ENCODE measurements around the gene OR14K1. TPM values are rescaled to one million over a fixed set of nuclear protein-coding genes. Genes with fewer than 3 reads are reported as not detected.
"Not testable (repeated sequence)": the region's sequence is repeated elsewhere in the genome, so short reads cannot be mapped to it uniquely, and the experiment has no call there.

OR14K1 gene, protein sequence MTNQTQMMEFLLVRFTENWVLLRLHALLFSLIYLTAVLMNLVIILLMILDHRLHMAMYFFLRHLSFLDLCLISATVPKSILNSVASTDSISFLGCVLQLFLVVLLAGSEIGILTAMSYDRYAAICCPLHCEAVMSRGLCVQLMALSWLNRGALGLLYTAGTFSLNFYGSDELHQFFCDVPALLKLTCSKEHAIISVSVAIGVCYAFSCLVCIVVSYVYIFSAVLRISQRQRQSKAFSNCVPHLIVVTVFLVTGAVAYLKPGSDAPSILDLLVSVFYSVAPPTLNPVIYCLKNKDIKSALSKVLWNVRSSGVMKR
- polyA plus RNA-seq (2013, experiment 1 of 2), result not detected
- polyA plus RNA-seq (2013, experiment 2 of 2), result 0.04 TPM

DNA sequence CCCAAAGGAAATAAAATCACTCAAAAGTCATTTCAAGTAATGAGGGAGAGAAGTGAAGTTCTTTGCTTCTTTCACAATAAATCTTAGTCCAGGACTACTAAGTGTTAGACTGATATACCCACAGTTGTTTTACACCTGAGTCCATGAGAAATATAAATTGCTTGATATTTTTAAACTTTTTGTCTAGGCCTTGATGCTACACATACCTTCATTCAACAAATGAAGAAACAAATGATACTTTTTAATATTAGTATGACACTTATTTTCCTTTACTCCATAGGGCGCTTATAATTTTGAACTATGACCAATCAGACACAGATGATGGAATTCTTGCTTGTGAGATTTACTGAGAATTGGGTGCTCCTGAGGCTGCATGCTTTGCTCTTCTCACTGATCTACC, at the start of gene OR14K1:
Gene OR14K1 (plus strand): TSS at position 301 of the 400 bp plus-strand sequence. CDS start 0 bp downstream, at position 301.
- H3K14ac ChIP-seq (ENCODE audit: low read length), result no peak within 1 kb of the TSS
- no peak within 1 kb of the TSS for H3K27ac ChIP-seq (replicated peaks; ENCODE audit: low read length)
- H3K23ac ChIP-seq (ENCODE audit: low read depth, low read length, poor library complexity), result no peak within 1 kb of the TSS
- H2AK5ac ChIP-seq (ENCODE audit: low read depth, low read length), result no peak within 1 kb of the TSS
- no peak within 1 kb of the TSS for H3K18ac ChIP-seq (ENCODE audit: low read length)
- H3K9me3 ChIP-seq (replicated peaks in 1 of 2; ENCODE audit: control insufficient read depth in 2 of 2, insufficient read depth in 1 of 2, low read depth in 1 of 2, low read length in 2 of 2), result no peaks in the 10 kb centered on the region
- H3K4me1 ChIP-seq (ENCODE audit: control insufficient read depth in 2 of 2, insufficient read depth in 1 of 2, low read depth in 1 of 2, low read length in 2 of 2), result no peaks in the 10 kb centered on the region
- no peaks in the 10 kb centered on the region for H3K36me3 ChIP-seq (replicated peaks in 1 of 2; ENCODE audit: control insufficient read depth in 2 of 2, insufficient read depth in 2 of 2, low read length in 2 of 2)
- no peak within 1 kb of the TSS for H2AFZ ChIP-seq (ENCODE audit: low read length)
- no peak within 1 kb of the TSS for H4K8ac ChIP-seq (ENCODE audit: low read depth, low read length)
- no peak within 1 kb of the TSS for H3K4me3 ChIP-seq (ENCODE audit: low read length in 2 of 2)
- H3K79me1 ChIP-seq (ENCODE audit: low read depth, low read length), result no peaks in the 10 kb centered on the region
- no peak within 1 kb of the TSS for H3K4ac ChIP-seq (ENCODE audit: low read length)
- no peak within 1 kb of the TSS for H3K4me2 ChIP-seq (ENCODE audit: insufficient read depth, low read length, poor library complexity, severe bottlenecking)
- no peak within 1 kb of the TSS for H3K9ac ChIP-seq (ENCODE audit: low read depth, low read length, poor library complexity)
- no peaks in the 10 kb centered on the region for H3K27me3 ChIP-seq (ENCODE audit: control insufficient read depth in 3 of 3, insufficient read depth in 3 of 3, low read depth in 1 of 3, low read length in 3 of 3)
- H4K91ac ChIP-seq (ENCODE audit: low read depth, low read length, poor library complexity), result no peak within 1 kb of the TSS
- no peak for DNase-seq (ENCODE audit: low spot score)
- H2BK5ac ChIP-seq (ENCODE audit: low read length), result no peak within 1 kb of the TSS
- no peak within 1 kb of the TSS for H2BK12ac ChIP-seq (ENCODE audit: low read length)
- no peak within 1 kb of the TSS for H2BK15ac ChIP-seq (ENCODE audit: low read length)
- H2BK120ac ChIP-seq (ENCODE audit: low read depth, low read length), result no peak within 1 kb of the TSS
- WGBS, 2 donors (ENCODE audit: extremely low coverage in 2 of 2, insufficient read length in 2 of 2, insufficient replicate concordance in 1 of 2), result no CpG with 5 or more reads among the region's 1 CpG

DNA sequence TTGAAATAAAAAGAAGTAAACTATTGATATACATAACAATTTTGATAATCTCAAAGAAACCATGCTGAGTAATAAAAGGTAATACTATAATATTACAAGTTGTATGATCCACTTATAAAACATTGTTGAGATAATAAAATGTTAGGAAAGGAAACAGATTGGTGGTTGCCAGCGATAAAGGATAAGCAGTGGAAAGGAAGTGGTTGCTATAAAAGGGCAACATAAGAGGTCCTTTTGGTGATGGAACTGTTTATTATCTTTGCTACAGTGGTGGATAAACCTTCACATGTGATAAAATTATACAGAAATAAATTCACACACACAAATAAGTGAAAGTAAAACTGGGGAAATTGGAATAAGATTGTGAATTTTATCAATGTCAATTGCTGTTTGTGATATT, 37.1 kb upstream of the OR14K1 start:
- WGBS, 2 donors (ENCODE audit: extremely low coverage in 2 of 2, insufficient read length in 2 of 2, insufficient replicate concordance in 1 of 2), result no CpG with 5 or more reads among the region's 1 CpG
- no peaks in the 10 kb centered on the region for H3K27me3 ChIP-seq (ENCODE audit: control insufficient read depth in 3 of 3, insufficient read depth in 3 of 3, low read depth in 1 of 3, low read length in 3 of 3)
- H2BK12ac ChIP-seq (ENCODE audit: low read length), result no peak overlapping the region
- no peak overlapping the region for H4K91ac ChIP-seq (ENCODE audit: low read depth, low read length, poor library complexity)
- no peak overlapping the region for H3K9ac ChIP-seq (ENCODE audit: low read depth, low read length, poor library complexity)
- no peak overlapping the region for H2BK5ac ChIP-seq (ENCODE audit: low read length)
- no peak overlapping the region for H2BK15ac ChIP-seq (ENCODE audit: low read length)
- H3K23ac ChIP-seq (ENCODE audit: low read depth, low read length, poor library complexity), result no peak overlapping the region
- no peaks in the 10 kb centered on the region for H3K9me3 ChIP-seq (replicated peaks in 1 of 2; ENCODE audit: control insufficient read depth in 2 of 2, insufficient read depth in 1 of 2, low read depth in 1 of 2, low read length in 2 of 2)
- H3K18ac ChIP-seq (ENCODE audit: low read length), result no peak overlapping the region
- no peaks in the 10 kb centered on the region for H3K36me3 ChIP-seq (replicated peaks in 1 of 2; ENCODE audit: control insufficient read depth in 2 of 2, insufficient read depth in 2 of 2, low read length in 2 of 2)
- no peaks in the 10 kb centered on the region for H3K4me1 ChIP-seq (ENCODE audit: control insufficient read depth in 2 of 2, insufficient read depth in 1 of 2, low read depth in 1 of 2, low read length in 2 of 2)
- no peak overlapping the region for H3K4me2 ChIP-seq (ENCODE audit: insufficient read depth, low read length, poor library complexity, severe bottlenecking)
- H3K27ac ChIP-seq (replicated peaks; ENCODE audit: low read length), result no peak overlapping the region
- H3K14ac ChIP-seq (ENCODE audit: low read length), result no peak overlapping the region
- H2AFZ ChIP-seq (ENCODE audit: low read length), result no peak overlapping the region
- no peak overlapping the region for H4K8ac ChIP-seq (ENCODE audit: low read depth, low read length)
- H3K4ac ChIP-seq (ENCODE audit: low read length), result no peak overlapping the region
- no peak overlapping the region for H2BK120ac ChIP-seq (ENCODE audit: low read depth, low read length)
- no peak overlapping the region for H3K4me3 ChIP-seq (ENCODE audit: low read length in 2 of 2)
- DNase-seq (ENCODE audit: low spot score), result no peak
- H2AK5ac ChIP-seq (ENCODE audit: low read depth, low read length), result no peak overlapping the region
- H3K79me1 ChIP-seq (ENCODE audit: low read depth, low read length), result no peaks in the 10 kb centered on the region

DNA sequence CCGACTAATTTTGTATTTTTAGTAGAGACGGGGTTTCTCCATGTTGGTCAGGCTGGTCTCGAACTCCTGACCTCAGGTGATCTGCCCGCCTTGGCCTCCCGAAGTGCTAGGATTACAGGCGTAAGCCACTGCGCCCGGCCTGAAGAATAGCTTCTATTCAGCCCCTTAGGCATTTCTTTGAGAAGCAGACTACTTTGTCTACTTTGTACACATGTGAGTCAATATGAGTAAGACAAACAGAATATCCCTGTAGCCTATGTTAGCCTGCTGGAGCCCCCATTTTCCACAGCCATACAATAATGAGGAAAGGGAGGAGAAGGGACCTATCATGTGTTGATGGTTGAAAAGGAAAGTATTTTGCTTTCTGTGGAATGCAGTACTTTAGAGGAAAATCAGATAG, 27.7 kb upstream of the OR14K1 start:
- not testable (repeated sequence) for H3K14ac ChIP-seq (ENCODE audit: low read length); H2BK12ac ChIP-seq (ENCODE audit: low read length); H2BK120ac ChIP-seq (ENCODE audit: low read depth, low read length); H3K4me3 ChIP-seq (ENCODE audit: low read length in 2 of 2); H4K8ac ChIP-seq (ENCODE audit: low read depth, low read length); H3K23ac ChIP-seq (ENCODE audit: low read depth, low read length, poor library complexity); H2BK15ac ChIP-seq (ENCODE audit: low read length); H3K27me3 ChIP-seq (ENCODE audit: control insufficient read depth in 3 of 3, insufficient read depth in 3 of 3, low read depth in 1 of 3, low read length in 3 of 3); H3K9ac ChIP-seq (ENCODE audit: low read depth, low read length, poor library complexity); DNase-seq (ENCODE audit: low spot score); H3K18ac ChIP-seq (ENCODE audit: low read length); H4K91ac ChIP-seq (ENCODE audit: low read depth, low read length, poor library complexity); H2BK5ac ChIP-seq (ENCODE audit: low read length); H3K4ac ChIP-seq (ENCODE audit: low read length); H2AFZ ChIP-seq (ENCODE audit: low read length); H3K27ac ChIP-seq (replicated peaks; ENCODE audit: low read length); H3K4me2 ChIP-seq (ENCODE audit: insufficient read depth, low read length, poor library complexity, severe bottlenecking); H3K9me3 ChIP-seq (replicated peaks in 1 of 2; ENCODE audit: control insufficient read depth in 2 of 2, insufficient read depth in 1 of 2, low read depth in 1 of 2, low read length in 2 of 2); H3K36me3 ChIP-seq (replicated peaks in 1 of 2; ENCODE audit: control insufficient read depth in 2 of 2, insufficient read depth in 2 of 2, low read length in 2 of 2); H3K4me1 ChIP-seq (ENCODE audit: control insufficient read depth in 2 of 2, insufficient read depth in 1 of 2, low read depth in 1 of 2, low read length in 2 of 2); H3K79me1 ChIP-seq (ENCODE audit: low read depth, low read length); H2AK5ac ChIP-seq (ENCODE audit: low read depth, low read length)
- no CpG with 5 or more reads among the region's 8 CpGs for WGBS, 2 donors (ENCODE audit: extremely low coverage in 2 of 2, insufficient read length in 2 of 2, insufficient replicate concordance in 1 of 2)

DNA sequence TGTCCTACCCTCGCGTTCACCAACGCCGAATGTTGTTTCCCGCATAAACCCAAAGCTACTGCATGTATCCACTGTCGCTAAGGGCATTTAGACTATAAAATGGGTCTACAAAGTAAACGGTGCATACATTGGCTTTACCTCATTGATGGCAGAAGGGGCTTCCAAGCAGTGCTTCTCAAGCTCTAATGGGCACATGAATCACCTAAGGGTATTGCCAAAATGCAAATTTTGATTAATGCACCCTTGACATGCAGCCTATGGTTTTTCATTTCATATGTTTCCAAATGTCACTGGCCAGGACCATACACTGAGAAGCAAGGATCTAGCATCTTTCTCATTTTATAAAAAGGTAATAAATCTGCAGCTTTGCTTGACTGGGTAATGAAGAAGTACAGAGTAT, 24.7 kb upstream of the OR14K1 start:
- Histone ChIP-seq H3K9ac (ENCODE audit: low read depth, low read length, poor library complexity) (no peak overlapping the region), H3K36me3 (replicated peaks in 1 of 2; ENCODE audit: control insufficient read depth in 2 of 2, insufficient read depth in 2 of 2, low read length in 2 of 2) (no peaks in the 10 kb centered on the region), H3K4me2 (ENCODE audit: insufficient read depth, low read length, poor library complexity, severe bottlenecking) (peak overlapping the region; percentile 11), H3K27ac (replicated peaks; ENCODE audit: low read length) (no peak overlapping the region), H4K91ac (ENCODE audit: low read depth, low read length, poor library complexity) (no peak overlapping the region), H2BK12ac (ENCODE audit: low read length) (no peak overlapping the region), H3K4ac (ENCODE audit: low read length) (no peak overlapping the region), H2BK120ac (ENCODE audit: low read depth, low read length) (no peak overlapping the region), H2BK5ac (ENCODE audit: low read length) (no peak overlapping the region), H3K9me3 (replicated peaks in 1 of 2; ENCODE audit: control insufficient read depth in 2 of 2, insufficient read depth in 1 of 2, low read depth in 1 of 2, low read length in 2 of 2) (no peaks in the 10 kb centered on the region), H3K23ac (ENCODE audit: low read depth, low read length, poor library complexity) (no peak overlapping the region), H3K4me3 (ENCODE audit: low read length in 2 of 2) (no peak overlapping the region), H2BK15ac (ENCODE audit: low read length) (no peak overlapping the region), H3K4me1 (ENCODE audit: control insufficient read depth in 2 of 2, insufficient read depth in 1 of 2, low read depth in 1 of 2, low read length in 2 of 2) (no peaks in the 10 kb centered on the region), H3K18ac (ENCODE audit: low read length) (no peak overlapping the region), H4K8ac (ENCODE audit: low read depth, low read length) (no peak overlapping the region), H3K27me3 (ENCODE audit: control insufficient read depth in 3 of 3, insufficient read depth in 3 of 3, low read depth in 1 of 3, low read length in 3 of 3) (no peaks in the 10 kb centered on the region), H2AK5ac (ENCODE audit: low read depth, low read length) (no peak overlapping the region), H2AFZ (ENCODE audit: low read length) (no peak overlapping the region), H3K14ac (ENCODE audit: low read length) (no peak overlapping the region), H3K79me1 (ENCODE audit: low read depth, low read length) (no peaks in the 10 kb centered on the region)
- no peak for DNase-seq (ENCODE audit: low spot score)
- WGBS, 2 donors (ENCODE audit: extremely low coverage in 2 of 2, insufficient read length in 2 of 2, insufficient replicate concordance in 1 of 2), result no CpG with 5 or more reads among the region's 7 CpGs
